Measurements from ENCODE around the gene PCDH11X.
"Not testable (repeated sequence)": the region's sequence is repeated elsewhere in the genome, so short reads cannot be mapped to it uniquely, and the experiment has no call there.

The PCDH11X gene, protein sequence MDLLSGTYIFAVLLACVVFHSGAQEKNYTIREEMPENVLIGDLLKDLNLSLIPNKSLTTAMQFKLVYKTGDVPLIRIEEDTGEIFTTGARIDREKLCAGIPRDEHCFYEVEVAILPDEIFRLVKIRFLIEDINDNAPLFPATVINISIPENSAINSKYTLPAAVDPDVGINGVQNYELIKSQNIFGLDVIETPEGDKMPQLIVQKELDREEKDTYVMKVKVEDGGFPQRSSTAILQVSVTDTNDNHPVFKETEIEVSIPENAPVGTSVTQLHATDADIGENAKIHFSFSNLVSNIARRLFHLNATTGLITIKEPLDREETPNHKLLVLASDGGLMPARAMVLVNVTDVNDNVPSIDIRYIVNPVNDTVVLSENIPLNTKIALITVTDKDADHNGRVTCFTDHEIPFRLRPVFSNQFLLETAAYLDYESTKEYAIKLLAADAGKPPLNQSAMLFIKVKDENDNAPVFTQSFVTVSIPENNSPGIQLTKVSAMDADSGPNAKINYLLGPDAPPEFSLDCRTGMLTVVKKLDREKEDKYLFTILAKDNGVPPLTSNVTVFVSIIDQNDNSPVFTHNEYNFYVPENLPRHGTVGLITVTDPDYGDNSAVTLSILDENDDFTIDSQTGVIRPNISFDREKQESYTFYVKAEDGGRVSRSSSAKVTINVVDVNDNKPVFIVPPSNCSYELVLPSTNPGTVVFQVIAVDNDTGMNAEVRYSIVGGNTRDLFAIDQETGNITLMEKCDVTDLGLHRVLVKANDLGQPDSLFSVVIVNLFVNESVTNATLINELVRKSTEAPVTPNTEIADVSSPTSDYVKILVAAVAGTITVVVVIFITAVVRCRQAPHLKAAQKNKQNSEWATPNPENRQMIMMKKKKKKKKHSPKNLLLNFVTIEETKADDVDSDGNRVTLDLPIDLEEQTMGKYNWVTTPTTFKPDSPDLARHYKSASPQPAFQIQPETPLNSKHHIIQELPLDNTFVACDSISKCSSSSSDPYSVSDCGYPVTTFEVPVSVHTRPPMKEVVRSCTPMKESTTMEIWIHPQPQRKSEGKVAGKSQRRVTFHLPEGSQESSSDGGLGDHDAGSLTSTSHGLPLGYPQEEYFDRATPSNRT (N-terminal part only)
- 0 reads per million in 2 donors for total RNA-seq

DNA sequence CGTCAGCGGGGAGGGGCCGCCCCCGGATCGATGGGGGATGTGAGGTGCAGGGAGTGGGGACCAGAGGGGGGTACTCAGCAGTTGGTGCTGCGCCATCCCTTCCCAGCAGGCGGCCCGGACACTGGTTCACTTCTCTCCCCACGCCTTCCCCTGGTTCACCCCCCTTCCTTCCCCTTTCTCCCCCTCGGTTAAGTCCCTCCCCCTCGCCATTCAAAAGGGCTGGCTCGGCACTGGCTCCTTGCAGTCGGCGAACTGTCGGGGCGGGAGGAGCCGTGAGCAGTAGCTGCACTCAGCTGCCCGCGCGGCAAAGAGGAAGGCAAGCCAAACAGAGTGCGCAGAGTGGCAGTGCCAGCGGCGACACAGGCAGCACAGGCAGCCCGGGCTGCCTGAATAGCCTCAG lies at the start of gene PCDH11X:
PCDH11X (plus strand) TSS at position 241 of the 400 bp plus-strand sequence. CDS start 56,130 bp downstream, outside the sequence.
- not testable (repeated sequence) for DNase-seq

DNA sequence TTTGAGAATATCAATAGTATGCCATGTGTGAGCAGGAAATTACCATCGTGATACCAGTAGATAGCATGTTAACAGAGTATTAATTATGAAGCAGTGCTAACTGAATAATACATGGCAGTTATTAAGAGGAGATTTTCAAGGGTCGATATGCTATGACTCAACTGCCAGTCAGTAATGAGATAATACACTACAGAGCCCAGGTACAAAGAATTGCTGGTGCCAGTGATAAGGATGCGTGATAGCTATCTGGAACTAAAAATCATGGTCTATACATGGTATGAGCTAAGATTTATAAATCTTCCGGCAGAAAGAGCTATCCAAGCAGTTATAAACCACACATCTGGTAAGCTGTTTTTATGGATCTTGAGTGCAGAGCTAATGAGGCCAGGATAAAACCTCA lies 31.7 kb upstream of the PCDH11X start:
- DNase-seq, result not testable (repeated sequence)

DNA sequence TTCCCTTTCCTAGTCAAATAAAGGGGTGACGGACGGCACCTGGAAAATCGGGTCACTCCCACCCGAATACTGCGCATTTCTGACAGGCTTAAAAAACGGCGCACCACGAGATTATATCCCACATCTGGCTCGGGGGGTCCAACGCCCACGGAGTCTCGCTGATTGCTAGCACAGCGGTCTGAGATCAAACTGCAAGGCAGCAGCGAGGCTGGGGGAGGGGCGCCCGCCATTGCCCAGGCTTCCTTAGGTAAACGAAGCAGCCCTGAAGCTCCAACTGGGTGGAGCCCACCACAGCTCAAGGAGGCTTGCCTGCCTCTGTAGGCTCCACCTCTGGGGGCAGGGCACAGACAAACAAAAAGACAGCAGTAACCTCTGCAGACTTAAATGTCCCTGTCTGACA lies 26.2 kb upstream of the PCDH11X start:
- not testable (repeated sequence) for DNase-seq

DNA sequence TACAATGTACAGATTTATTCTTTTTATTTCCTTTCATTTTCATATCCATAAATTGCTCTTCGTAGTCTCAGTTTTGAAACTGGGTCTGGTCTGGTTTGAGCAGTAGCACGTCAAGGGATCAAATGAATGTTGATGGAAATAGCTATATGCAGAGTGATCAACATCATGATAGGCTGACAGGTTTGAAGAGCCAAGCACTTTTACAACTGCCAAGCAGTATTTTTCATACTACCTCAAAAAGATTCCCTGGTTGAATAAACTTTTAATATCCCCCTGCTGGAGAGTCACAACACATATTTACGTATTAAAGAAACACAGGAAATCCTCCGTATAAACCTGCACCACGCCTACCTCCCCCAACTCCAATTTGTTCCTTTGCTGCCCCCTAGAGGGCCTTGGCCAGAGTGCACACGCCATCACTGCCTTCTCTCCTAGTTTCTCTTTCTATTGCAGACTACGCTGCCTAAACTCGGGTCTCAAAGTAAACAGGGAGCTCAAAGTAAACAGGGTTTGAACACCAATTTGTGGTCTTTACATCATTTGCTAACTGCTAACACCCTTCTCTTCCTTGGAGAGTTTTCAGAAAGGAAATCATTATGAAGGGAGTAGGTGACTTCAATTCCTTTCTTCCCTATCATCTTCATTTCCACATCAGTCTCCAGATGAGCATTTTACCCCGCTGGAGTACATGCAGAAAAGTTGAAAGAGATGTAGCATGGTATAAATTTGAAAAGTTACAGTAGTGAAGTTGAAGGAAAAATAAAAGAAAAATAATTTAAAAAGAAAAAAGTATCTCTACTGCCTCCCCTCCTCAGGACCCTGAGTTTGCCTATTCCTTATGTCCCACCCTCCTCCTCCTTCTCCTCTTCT lies 8.3 kb upstream of the PCDH11X start:
- DNase-seq, result not testable (repeated sequence)

DNA sequence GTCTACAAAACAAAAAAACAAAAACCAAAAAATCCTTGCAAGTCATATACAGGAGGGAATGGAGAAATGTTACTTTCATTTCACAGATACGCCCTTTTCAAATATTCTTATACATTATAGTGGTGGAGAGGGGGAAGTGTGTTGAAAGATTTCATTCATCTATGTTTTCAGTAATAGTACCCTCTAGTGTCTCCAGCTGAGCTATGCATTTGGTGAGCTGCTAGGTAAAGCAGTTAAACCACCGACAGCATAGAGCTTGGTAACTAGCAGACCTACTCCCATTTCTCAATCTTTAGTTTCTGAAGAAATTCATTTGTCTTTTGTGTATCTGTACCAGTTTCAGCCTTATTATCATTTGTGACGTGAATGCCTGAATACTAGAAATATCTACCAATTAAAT lies 5.2 kb upstream of the PCDH11X start:
- not testable (repeated sequence) for DNase-seq

DNA sequence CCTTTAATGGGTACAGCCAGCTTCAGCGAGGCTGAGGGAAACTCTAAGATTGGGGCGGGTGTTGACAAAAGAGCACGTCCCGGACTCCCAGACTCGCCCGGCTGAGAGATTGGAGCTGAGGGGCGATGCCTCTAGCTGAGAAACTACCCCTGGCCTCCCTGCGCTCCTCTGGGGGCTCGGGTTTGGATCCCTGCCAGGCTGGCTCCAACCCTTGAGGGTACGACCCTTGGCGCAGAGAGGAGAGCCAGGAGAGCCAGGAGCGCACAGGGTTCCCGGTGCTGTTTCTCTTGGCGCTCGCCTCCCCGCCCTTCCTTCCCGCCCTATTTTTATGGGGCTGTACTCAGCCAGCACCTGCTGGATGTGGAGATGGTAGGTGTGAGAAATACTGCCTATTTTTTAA lies 833 bp downstream of the PCDH11X start:
- not testable (repeated sequence) for DNase-seq

DNA sequence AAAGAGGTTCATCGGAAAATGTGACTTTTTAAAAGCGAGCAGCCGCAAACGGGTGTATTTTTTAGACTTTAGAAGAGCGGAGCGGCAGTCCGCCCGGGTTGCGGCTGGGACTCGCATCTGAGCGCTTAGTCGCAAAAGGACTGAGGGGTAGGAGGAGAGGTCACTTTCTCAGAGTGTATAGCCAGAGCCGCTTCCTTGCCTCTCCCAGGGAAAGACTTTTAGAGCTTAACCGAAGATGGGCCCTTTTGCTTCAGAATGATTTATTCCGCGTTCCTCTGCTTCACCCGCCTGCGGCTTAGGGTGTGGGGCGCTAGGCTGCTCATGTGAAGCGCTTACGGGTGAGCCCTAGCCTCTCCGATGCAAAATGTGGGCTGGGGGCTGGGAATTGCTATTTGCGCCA lies 1.5 kb downstream of the PCDH11X start:
- DNase-seq, result not testable (repeated sequence)

DNA sequence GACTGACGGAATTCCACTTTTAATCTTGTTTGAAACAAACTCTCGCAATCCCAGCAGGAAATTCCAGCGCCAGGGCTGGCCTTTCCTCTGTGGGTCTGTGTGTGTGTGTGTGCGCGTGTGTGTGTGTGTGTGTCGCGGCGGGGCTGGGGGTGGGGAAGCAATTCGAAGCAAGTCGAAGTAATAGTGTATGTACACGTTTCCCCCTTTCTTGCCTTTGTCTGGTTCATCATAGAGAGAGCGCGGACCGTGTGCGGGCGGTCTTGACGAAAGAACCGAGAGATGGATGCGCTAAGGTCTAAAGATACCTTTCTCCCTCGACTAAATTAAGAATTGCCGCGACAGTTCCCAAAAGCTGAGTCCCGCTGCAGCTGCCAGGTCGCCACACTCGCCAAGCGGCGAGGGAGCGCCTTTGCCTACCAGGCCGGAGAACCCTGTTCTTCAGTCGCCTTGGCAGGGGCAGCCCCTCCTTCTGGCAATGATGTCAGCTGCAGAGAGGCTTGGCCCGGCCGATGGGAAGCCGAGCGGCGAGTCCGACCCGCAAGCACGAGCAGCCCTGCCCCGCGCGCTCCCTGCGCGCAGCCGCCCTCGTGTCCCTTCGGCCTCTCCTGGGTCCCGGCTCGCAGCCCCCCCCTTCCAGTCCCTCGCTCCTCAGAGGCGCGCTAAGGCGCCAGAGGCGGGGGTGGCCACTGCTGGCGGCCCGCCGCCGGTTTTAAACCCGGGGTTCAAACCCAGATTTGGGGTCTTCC lies 2.6 kb downstream of the PCDH11X start:
- not testable (repeated sequence) for DNase-seq

DNA sequence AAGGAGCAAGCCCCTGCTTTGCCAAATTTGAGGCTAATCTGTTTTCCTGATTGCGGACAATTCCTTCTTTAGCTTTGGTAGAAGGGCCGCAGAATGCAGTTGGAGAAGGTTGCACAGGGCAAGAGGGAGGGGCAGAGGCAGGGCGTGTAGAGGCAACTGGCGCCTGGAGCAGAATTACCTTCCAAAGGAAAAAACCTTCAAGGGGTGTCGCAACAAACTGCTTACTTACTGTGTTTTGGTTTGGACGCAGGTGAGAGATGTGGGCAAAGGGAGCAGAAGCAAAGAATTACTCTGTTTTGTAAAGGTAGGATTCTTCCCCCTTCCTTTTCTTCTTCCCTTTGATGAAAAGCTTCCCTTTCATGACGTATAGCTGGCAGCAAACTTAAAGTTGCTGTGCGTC lies 3.6 kb downstream of the PCDH11X start:
- not testable (repeated sequence) for DNase-seq

DNA sequence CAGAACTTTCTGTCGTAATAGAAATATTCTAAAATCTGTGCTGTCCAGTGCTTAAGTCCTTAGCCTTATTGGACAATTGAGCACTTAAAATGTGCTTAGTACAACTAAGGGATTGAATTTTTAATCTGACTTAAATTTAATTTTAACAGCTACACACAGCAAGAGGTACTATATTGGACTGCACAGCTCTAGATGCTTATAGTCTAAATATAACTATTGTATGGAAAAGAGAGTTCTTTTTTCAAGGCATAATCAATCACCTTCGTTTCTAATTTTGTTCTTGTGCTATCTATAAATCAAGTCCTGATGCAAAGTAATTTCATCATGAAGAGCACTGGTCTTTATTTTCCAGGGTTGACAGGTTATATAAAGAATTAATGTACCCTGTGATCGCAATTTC lies 38.4 kb downstream of the PCDH11X start:
- not testable (repeated sequence) for DNase-seq

DNA sequence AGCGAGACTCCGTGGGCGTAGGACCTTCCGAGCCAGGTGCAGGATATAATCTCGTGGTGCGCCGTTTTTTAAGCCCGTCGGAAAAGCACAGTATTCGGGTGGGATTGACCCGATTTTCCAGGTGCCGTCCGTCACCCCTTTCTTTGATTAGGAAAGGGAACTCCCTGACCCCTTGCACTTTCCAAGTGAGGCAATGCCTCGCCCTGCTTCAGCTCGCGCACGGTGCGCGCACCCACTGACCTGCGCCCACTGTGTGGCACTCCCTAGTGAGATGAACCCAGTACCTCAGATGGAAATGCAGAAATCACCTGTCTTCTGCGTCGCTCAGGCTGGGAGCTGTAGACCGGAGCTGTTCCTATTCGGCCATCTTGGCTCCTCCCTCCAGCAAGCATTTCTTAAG lies 46.1 kb downstream of the PCDH11X start:
- not testable (repeated sequence) for DNase-seq

Data from activated gamma-delta T cell (primary cell).